PC-9 (cell line): ENCODE data around the gene MIB1.

Experiments used
- CTCF ChIP-seq: fragments of 200-600 bp; sonication (generic); conservative IDR thresholded peaks from 2 replicates; pipeline ENCODE4 v1.6.1; 2017; ENCODE audit warnings: mixed run types, antibody characterized with exemption, mild to moderate bottlenecking, moderate library complexity
- EZH2 ChIP-seq: fragments of 200-600 bp; sonication (generic); IDR thresholded peaks from 2 replicates; pipeline ENCODE4 v1.8.0; 2017; ENCODE audit warnings: antibody characterized with exemption, low read depth

DNA sequence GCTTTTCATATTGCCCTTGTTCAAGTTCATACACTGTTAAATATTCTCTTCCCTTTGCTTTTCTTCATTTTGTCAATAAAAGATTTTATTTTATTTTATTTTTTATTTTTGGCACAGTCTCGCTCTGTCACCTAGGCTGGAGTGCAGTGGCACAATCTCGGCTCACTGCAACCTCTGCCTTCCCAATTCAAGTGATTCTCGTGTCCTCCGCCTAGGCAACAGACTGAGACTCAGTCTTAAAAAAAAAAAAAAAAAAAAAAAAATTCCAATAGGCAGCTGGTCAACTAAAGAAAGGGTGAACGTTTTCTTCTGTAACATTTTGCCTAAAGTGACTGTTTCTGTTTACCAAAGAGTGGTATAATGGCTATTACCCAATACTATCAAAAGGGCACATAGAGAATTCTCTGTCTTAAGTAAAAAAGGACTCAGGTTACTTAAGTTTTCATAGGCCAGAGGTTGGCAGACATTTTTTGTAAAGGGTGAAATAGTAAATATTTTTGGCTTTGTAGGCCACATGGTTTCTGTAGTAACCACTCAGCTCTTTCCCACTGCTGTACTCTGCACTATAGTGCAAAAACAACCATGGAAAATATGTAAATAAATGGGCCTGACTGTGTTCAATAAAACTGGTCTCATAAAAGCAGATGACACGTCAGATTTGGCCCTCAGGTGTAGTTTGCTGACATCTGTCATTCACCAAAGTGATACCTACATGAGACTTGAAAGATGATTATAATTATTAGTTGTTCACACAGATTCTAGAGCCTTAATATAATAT is 113.4 kb downstream of the MIB1 start:
- no peak for TF ChIP-seq EZH2
- TF ChIP-seq CTCF: no peak
